BJ (cell line): Measurements from ENCODE around the gene RPS17. TPM values are rescaled to one million over a fixed set of nuclear protein-coding genes. Genes with fewer than 3 reads are reported as not detected.
"Not testable (repeated sequence)": the region's sequence is repeated elsewhere in the genome, so short reads cannot be mapped to it uniquely, and the experiment has no call there.

Source experiments
- CTCF ChIA-PET: fragments of 350-600 bp; formaldehyde crosslinking; extraction: SDS; loops from one replicate; lab custom pipeline; 2021; ENCODE audit warnings: antibody characterized with exemption, inconsistent platforms; lab: Yijun Ruan, JAX
- POLR2A ChIA-PET: fragments of 300-600 bp; sonication (Branson Sonifier 250); formaldehyde crosslinking; extraction: SDS; loops from one replicate; lab custom pipeline; 2021; ENCODE audit warnings: antibody characterized with exemption; lab: Charles Lee
- DNase-seq: peaks from one replicate; pipeline ENCODE4 v3.0.0-alpha.2; 2011; ENCODE audit warnings: low read depth
- H3K27me3 ChIP-seq: 2 replicates; pipeline ENCODE4 v1.6.0; 2011; ENCODE audit warnings: low read length; ENCODE audit not compliant: control insufficient read depth, insufficient read depth
- H3K36me3 ChIP-seq: 2 replicates; pipeline ENCODE4 v1.5.1; 2011; ENCODE audit warnings: low read length; ENCODE audit not compliant: control insufficient read depth, insufficient read depth
- H3K4me3 ChIP-seq: 2 replicates; pipeline ENCODE4 v1.5.1; 2011; ENCODE audit warnings: low read depth, mild to moderate bottlenecking, control low read depth, low read length
- polyA plus RNA-seq: library from polyadenylated mRNA; depleted of rRNA; stranded (reverse); fragments of >200 nt; gene quantifications from 2 replicates; pipeline ENCODE4 v1.2.3, GENCODE V29; 2011
- TF ChIP-seq, protein P1 (sequence below): IDR thresholded peaks from 2 replicates; pipeline ENCODE4 v1.5.1; 2011; ENCODE audit warnings: low read depth, mild to moderate bottlenecking, control low read depth, inconsistent platforms, low read length, moderate library complexity; ENCODE audit not compliant: insufficient read depth

The RPS17 gene
- polyA plus RNA-seq, 1 experiment = 3,235 TPM

GRCh38 chr15:82530006-82530405 lies 10.3 kb downstream of the RPS17 start:
- no peak for DNase-seq
- POLR2A ChIA-PET = no interaction called here
- H3K36me3 ChIP-seq = no peaks in the 10 kb centered on the region; the same call in 1 of the 2 replicates
- CTCF ChIA-PET = interaction anchor here (0.6 to 2.4 kb wide), 7 partner anchors 10 to 471 kb away, joined by 3 to 25 read pairs (median 5); partner anchors contain the start of gene RPS17
- no peaks in the 10 kb centered on the region for H3K27me3 ChIP-seq
- TF ChIP-seq, protein P1, sequence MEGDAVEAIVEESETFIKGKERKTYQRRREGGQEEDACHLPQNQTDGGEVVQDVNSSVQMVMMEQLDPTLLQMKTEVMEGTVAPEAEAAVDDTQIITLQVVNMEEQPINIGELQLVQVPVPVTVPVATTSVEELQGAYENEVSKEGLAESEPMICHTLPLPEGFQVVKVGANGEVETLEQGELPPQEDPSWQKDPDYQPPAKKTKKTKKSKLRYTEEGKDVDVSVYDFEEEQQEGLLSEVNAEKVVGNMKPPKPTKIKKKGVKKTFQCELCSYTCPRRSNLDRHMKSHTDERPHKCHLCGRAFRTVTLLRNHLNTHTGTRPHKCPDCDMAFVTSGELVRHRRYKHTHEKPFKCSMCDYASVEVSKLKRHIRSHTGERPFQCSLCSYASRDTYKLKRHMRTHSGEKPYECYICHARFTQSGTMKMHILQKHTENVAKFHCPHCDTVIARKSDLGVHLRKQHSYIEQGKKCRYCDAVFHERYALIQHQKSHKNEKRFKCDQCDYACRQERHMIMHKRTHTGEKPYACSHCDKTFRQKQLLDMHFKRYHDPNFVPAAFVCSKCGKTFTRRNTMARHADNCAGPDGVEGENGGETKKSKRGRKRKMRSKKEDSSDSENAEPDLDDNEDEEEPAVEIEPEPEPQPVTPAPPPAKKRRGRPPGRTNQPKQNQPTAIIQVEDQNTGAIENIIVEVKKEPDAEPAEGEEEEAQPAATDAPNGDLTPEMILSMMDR = no peak
- H3K4me3 ChIP-seq = no peak overlapping the region

- POLR2A ChIA-PET, H3K36me3 ChIP-seq, CTCF ChIA-PET, DNase-seq, H3K4me3 ChIP-seq, H3K27me3 ChIP-seq: not testable (repeated sequence)
Measured at GRCh38 chr15:82513587-82513986, 26.7 kb downstream of the RPS17 start.

- DNase-seq, CTCF ChIA-PET, H3K27me3 ChIP-seq, POLR2A ChIA-PET, H3K36me3 ChIP-seq, H3K4me3 ChIP-seq: not testable (repeated sequence)
Measured at GRCh38 chr15:82507693-82508092, 32.6 kb downstream of the RPS17 start.

GRCh38 chr15:82507087-82507486 lies 33.2 kb downstream of the RPS17 start:
- H3K36me3 ChIP-seq, CTCF ChIA-PET, H3K27me3 ChIP-seq, DNase-seq, H3K4me3 ChIP-seq, POLR2A ChIA-PET: not testable (repeated sequence)

- H3K27me3 ChIP-seq, DNase-seq, H3K36me3 ChIP-seq, POLR2A ChIA-PET, CTCF ChIA-PET, H3K4me3 ChIP-seq: not testable (repeated sequence)
Measured at GRCh38 chr15:82505842-82506241, 34.4 kb downstream of the RPS17 start.

DNA sequence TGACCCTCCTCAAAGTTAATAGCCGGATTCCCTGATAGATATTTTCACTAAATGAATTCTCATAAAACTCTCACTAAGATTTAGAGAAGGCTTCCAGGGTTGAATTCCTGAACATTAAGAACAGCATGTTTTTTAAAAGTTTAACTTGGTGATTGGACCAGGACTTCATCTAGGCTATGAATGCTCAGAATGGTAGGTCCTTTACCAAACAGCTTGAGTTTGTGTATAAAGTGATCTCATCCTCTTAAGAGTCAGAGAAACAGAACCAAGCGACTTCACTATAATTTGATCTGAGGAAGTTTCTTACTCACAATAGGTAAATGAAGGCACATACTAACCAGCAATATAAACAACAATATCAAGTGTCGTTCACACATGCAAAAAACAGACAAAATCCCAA lies 36.2 kb downstream of the RPS17 start:
- CTCF ChIA-PET, H3K27me3 ChIP-seq, POLR2A ChIA-PET, H3K4me3 ChIP-seq, H3K36me3 ChIP-seq, DNase-seq: not testable (repeated sequence)

- CTCF ChIA-PET, H3K27me3 ChIP-seq, H3K4me3 ChIP-seq, POLR2A ChIA-PET, H3K36me3 ChIP-seq, DNase-seq: not testable (repeated sequence)
Measured at GRCh38 chr15:82502700-82503339, 37.4 kb downstream of the RPS17 start.

DNA sequence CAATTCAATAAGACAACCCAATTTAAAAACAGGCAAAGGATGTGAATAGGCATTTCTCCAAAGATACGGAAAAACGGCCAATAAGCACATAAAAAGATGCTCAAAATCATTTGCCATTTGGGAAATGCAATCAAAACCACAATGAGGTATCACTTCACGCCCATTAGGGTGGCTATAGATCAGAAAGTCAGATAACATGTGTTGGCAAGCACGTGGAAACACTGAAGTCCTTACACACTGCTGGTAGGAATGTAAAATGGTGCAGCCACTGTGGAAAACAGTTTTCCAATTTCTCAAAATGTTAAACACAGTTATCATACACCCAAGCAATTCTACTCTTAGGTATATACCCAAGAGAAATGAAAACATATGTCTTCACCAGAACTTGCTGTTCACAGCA lies 39.5 kb downstream of the RPS17 start:
- DNase-seq, CTCF ChIA-PET, POLR2A ChIA-PET: not testable (repeated sequence)

GRCh38 chr15:82497978-82498377 lies 42.3 kb downstream of the RPS17 start:
- CTCF ChIA-PET, H3K4me3 ChIP-seq, H3K27me3 ChIP-seq, H3K36me3 ChIP-seq, DNase-seq, POLR2A ChIA-PET: not testable (repeated sequence)

More for the DNA sequence above, 39.5 kb downstream of the RPS17 start:
- H3K27me3 ChIP-seq, H3K4me3 ChIP-seq, H3K36me3 ChIP-seq: not testable (repeated sequence)

DNA sequence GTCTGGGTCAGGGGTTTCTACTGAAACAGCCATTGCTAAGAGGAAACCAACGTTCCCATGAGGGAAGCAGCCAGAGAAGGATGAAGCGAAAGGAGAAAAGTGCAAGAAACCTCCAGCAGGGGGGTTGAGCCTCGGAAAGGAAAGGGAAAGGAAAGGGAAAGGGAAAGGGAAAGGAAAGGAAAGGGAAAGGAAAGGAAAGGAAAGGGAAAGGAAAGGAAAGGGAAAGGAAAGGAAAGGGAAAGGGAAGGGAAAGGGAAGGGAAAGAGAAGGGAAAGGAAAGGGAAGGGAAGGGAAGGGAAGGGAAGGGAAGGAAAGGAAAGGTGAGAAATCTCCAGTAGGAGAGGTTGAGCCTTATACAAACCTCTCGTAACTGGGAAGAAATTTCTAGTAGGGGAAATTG lies 52.0 kb downstream of the RPS17 start:
- H3K27me3 ChIP-seq, POLR2A ChIA-PET, H3K4me3 ChIP-seq, DNase-seq, CTCF ChIA-PET, H3K36me3 ChIP-seq: not testable (repeated sequence)

DNA sequence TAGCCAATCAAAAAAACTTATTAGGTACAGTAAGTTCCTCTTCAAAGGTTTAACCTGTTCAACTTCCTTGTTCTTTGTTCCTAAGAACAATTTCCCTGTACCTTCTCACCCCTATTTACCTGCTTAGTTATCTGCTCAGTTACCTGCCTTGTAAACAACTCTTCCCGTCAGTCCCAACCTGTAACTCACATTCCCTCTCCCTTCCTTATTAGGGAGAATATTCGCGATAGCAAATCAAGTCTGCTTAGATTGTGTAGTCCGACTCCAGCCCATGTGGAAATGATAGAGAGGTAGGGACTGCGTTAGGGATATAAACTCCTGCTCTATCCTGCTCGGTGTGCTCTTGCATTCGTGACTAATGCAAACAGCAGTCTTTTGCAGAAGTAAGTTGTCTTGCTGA lies 53.2 kb downstream of the RPS17 start:
- DNase-seq, CTCF ChIA-PET, H3K36me3 ChIP-seq, H3K27me3 ChIP-seq, H3K4me3 ChIP-seq, POLR2A ChIA-PET: not testable (repeated sequence)
